Measurements from ENCODE around the gene UBL7.

UBL7 gene

DNA sequence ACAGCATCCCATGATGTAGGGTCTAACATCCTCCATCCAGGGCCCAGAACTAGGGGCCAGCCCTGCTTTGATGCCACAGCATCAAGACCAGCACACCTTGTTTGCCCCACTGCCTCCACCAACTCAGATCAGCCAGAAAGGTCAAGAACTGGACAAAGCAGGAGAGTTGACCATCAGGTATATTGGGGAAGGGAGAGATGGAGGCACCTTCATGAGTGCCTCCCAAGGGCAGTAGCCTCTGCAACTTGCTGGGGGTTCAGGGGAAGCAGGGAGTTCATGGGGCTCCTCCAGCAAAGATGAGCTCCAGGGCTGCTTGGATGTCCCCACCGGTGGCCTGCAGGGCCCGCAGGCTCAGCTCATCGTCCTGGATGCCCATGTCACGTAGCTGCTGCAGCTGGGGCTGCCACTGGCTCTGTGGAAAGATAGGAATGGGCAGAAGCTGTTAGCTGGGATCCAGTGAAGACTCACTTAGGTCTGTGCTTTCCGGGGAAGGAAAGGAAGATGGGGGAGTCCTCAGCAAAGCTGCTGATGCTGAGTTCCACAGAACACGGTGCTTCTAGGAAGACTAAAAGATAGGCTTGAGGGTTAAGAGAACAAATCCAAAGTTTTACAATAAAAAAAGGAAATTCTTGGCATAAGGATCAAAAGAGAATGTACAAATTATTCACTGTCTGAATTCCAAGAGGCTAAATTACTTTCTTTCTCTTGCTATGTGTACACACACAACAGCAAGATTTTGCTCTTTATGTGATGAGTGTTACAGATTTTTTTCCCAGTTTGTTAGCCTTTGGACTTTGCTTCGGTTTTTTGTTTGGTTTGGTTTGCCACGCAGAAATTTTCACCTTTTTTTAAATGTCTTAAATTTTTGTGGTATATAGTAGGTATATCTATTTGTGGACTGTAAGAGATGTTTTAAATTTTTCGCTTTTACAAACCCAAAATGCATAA lies 14.9 kb downstream of the UBL7 start:
- H3K4me1 ChIP-seq (ENCODE audit: insufficient read depth, low read length, severe bottlenecking) = no peaks in the 10 kb centered on the region
- H4K20me1 ChIP-seq (ENCODE audit: insufficient read depth, low read length) = no peaks in the 10 kb centered on the region
- H3K27ac ChIP-seq (ENCODE audit: low read depth, low read length, poor library complexity, severe bottlenecking) = no peak overlapping the region
- no peaks in the 10 kb centered on the region for H3K27me3 ChIP-seq (ENCODE audit: insufficient read depth, low read length)
- no peaks in the 10 kb centered on the region for H3F3A ChIP-seq (ENCODE audit: insufficient read depth, low read length)
- H3K9ac ChIP-seq (ENCODE audit: low read length) = no peak overlapping the region
- no peak overlapping the region for H2AFZ ChIP-seq (ENCODE audit: low read length)
- no peaks in the 10 kb centered on the region for H3K9me2 ChIP-seq (ENCODE audit: low read depth, low read length)
- H3K4me2 ChIP-seq (ENCODE audit: low read length) = no peak overlapping the region
- no peaks in the 10 kb centered on the region for H3K9me3 ChIP-seq (ENCODE audit: low read length)
- H3K36me3 ChIP-seq (ENCODE audit: insufficient read depth, low read length) = peaks cover 65% of the 10 kb centered on the region
- H3K79me2 ChIP-seq (ENCODE audit: insufficient read depth, low read length) = no peaks in the 10 kb centered on the region
- no peak overlapping the region for H3K4me3 ChIP-seq (ENCODE audit: low read depth, low read length, poor library complexity, severe bottlenecking)
- TF ChIP-seq, protein P1, sequence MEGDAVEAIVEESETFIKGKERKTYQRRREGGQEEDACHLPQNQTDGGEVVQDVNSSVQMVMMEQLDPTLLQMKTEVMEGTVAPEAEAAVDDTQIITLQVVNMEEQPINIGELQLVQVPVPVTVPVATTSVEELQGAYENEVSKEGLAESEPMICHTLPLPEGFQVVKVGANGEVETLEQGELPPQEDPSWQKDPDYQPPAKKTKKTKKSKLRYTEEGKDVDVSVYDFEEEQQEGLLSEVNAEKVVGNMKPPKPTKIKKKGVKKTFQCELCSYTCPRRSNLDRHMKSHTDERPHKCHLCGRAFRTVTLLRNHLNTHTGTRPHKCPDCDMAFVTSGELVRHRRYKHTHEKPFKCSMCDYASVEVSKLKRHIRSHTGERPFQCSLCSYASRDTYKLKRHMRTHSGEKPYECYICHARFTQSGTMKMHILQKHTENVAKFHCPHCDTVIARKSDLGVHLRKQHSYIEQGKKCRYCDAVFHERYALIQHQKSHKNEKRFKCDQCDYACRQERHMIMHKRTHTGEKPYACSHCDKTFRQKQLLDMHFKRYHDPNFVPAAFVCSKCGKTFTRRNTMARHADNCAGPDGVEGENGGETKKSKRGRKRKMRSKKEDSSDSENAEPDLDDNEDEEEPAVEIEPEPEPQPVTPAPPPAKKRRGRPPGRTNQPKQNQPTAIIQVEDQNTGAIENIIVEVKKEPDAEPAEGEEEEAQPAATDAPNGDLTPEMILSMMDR (IDR thresholded peaks at IDR 0.05; ENCODE audit: low read length) = no peak
- no peak for TF ChIP-seq EZH2 (IDR thresholded peaks at IDR 0.05; ENCODE audit: borderline replicate concordance, low read length)

DNA sequence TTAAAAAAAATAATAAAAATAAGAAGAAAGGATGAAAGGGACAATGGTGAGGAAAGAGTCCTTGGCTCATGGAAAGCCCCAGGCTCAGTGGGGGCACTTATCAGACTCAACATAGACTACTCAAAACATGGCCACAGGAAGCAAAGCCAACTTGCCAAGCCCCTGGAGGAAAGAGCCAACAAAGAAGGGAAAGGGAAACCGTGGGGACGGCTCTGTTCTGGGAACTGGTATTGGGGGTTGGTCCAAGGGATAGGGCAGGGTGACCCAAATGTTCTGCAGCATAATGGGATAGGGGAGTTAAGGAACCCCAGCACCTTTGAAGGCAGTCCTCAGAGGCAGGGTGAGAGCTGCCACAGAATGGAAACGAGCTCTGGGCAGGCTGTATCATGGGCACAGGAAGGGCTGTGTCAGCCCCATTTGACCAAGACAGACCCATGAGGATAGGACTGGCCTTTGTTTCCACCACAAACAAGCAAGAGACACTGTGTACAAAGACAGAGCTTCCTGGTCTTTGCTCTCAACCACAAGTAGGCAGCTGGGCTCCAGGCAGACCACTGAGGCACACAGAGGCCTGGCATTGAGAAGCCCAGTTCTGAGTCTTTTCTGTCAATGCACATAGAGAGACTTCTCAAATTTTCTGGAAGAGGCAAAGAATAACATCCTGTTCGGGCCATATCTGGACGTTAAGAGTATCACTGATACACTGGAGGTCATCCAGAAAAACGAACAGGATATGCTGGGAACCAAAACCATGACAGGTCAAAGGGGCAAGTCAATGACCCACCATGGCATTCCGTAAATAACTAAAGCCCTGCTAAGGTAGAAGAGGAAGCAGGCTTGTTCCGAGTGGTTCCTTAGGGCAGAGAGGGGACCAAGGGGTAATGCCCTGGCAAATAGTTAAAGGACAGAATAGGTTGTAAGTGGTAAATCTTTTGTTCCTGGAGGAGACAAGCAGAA lies 16.6 kb downstream of the UBL7 start:
- Histone ChIP-seq H3K27ac (ENCODE audit: low read depth, low read length, poor library complexity, severe bottlenecking) (no peak overlapping the region), H3K36me3 (ENCODE audit: insufficient read depth, low read length) (peaks cover 48% of the 10 kb centered on the region), H3K9ac (ENCODE audit: low read length) (no peak overlapping the region), H2AFZ (ENCODE audit: low read length) (no peak overlapping the region), H3K4me2 (ENCODE audit: low read length) (no peak overlapping the region), H3K9me2 (ENCODE audit: low read depth, low read length) (no peaks in the 10 kb centered on the region), H3K79me2 (ENCODE audit: insufficient read depth, low read length) (no peaks in the 10 kb centered on the region), H3K4me3 (ENCODE audit: low read depth, low read length, poor library complexity, severe bottlenecking) (no peak overlapping the region), H3K4me1 (ENCODE audit: insufficient read depth, low read length, severe bottlenecking) (no peaks in the 10 kb centered on the region), H4K20me1 (ENCODE audit: insufficient read depth, low read length) (no peaks in the 10 kb centered on the region), H3K27me3 (ENCODE audit: insufficient read depth, low read length) (no peaks in the 10 kb centered on the region), H3K9me3 (ENCODE audit: low read length) (no peaks in the 10 kb centered on the region), H3F3A (ENCODE audit: insufficient read depth, low read length) (no peaks in the 10 kb centered on the region)
- no peak for TF ChIP-seq EZH2 (IDR thresholded peaks at IDR 0.05; ENCODE audit: borderline replicate concordance, low read length)
- TF ChIP-seq, protein P1 (IDR thresholded peaks at IDR 0.05; ENCODE audit: low read length) = no peak

DNA sequence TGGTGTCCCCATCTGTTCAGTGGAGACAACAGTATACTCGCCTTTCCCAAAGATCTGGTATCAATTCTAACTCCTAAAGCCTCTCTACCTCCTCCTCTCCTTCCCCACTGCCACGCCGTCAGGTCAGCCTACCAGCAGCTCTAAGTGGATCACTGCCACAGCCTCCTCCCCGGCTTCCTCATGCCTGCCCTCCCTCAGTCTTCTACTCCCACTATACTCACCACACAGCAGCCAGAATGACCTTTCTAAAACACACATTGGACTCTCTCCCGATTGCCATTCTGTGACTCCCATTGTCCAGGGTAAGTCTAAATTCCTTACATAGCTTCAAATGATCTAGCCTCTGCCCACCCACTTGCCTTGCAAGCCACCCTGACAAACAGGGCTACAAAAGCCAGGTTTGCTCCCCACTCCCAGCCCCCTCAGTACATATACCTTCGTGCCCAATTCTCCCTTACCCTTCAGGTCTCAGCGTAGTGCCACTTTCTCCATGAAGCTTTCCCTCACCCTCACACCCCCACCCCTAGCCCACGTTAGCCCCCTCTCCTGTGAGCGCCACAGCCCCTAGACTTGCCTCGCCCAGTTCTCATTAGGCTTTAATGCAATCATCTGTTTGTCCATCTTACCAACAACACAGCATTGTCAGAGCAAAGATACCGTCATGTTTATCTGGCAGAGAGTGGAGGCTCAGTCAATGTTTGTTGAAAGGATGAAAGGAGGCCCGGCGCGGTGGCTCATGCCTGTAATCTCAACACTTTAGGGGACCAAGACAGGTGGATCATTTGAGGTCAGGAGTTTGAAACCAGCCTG lies 17.7 kb downstream of the UBL7 start:
- peaks cover 37% of the 10 kb centered on the region for H3K36me3 ChIP-seq (ENCODE audit: insufficient read depth, low read length)
- H2AFZ ChIP-seq (ENCODE audit: low read length) = no peak overlapping the region
- no peaks in the 10 kb centered on the region for H3K4me1 ChIP-seq (ENCODE audit: insufficient read depth, low read length, severe bottlenecking)
- H3K27ac ChIP-seq (ENCODE audit: low read depth, low read length, poor library complexity, severe bottlenecking) = no peak overlapping the region
- no peaks in the 10 kb centered on the region for H4K20me1 ChIP-seq (ENCODE audit: insufficient read depth, low read length)
- no peaks in the 10 kb centered on the region for H3K9me2 ChIP-seq (ENCODE audit: low read depth, low read length)
- no peaks in the 10 kb centered on the region for H3K9me3 ChIP-seq (ENCODE audit: low read length)
- no peak overlapping the region for H3K4me2 ChIP-seq (ENCODE audit: low read length)
- H3F3A ChIP-seq (ENCODE audit: insufficient read depth, low read length) = no peaks in the 10 kb centered on the region
- no peak overlapping the region for H3K9ac ChIP-seq (ENCODE audit: low read length)
- H3K4me3 ChIP-seq (ENCODE audit: low read depth, low read length, poor library complexity, severe bottlenecking) = no peak overlapping the region
- no peaks in the 10 kb centered on the region for H3K27me3 ChIP-seq (ENCODE audit: insufficient read depth, low read length)
- no peaks in the 10 kb centered on the region for H3K79me2 ChIP-seq (ENCODE audit: insufficient read depth, low read length)
- no peak for TF ChIP-seq EZH2 (IDR thresholded peaks at IDR 0.05; ENCODE audit: borderline replicate concordance, low read length)
- TF ChIP-seq, protein P1 (IDR thresholded peaks at IDR 0.05; ENCODE audit: low read length) = no peak

Measured in OCI-LY1 (cell line).